IPS-15b (cell line): Measurements from ENCODE around the gene KISS1R.

Source experiments
- H3K27me3 ChIP-seq: one replicate; pipeline ENCODE4 v1.6.1; 2013; ENCODE audit warnings: low read length; ENCODE audit not compliant: control insufficient read depth, insufficient read depth
- H3K36me3 ChIP-seq: one replicate; pipeline ENCODE4 v1.6.1; 2013; ENCODE audit warnings: low read length; ENCODE audit not compliant: control insufficient read depth, insufficient read depth
- H3K4me1 ChIP-seq: one replicate; pipeline ENCODE4 v1.6.1; 2013; ENCODE audit warnings: mild to moderate bottlenecking, low read length; ENCODE audit not compliant: control insufficient read depth, insufficient read depth
- H3K4me3 ChIP-seq: one replicate; pipeline ENCODE4 v1.5.1; 2013; ENCODE audit warnings: low read depth, low read length
- H3K9ac ChIP-seq: one replicate; pipeline ENCODE4 v1.6.1; 2013; ENCODE audit warnings: low read depth, mild to moderate bottlenecking, low read length
- H3K9me3 ChIP-seq: one replicate; pipeline ENCODE4 v1.6.1; 2013; ENCODE audit warnings: mild to moderate bottlenecking, low read length; ENCODE audit not compliant: control insufficient read depth, insufficient read depth

The KISS1R gene

DNA sequence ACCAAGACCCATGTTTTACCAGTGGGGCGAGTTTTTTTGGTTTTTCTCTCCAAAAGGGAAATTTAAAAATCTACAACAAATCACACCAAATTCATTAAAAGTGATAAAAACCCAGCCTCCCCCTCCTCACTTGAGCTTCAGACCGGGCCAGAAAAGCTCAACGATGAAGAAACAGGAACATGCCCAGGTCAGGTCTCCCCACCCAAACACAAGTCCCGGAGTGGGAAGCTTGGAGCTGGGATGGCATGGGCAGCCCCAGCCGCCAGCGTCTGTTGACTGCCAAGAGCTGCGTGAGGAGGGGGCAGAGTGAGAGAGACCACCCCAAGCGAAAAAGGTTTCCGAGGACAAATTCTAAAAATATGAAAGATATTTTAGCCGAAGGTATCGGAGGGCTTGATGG, 20.1 kb upstream of the KISS1R start:
- no peaks in the 10 kb centered on the region for H3K9me3 ChIP-seq
- H3K9ac ChIP-seq, result no peak overlapping the region
- no peaks in the 10 kb centered on the region for H3K4me1 ChIP-seq
- peaks cover 25% of the 10 kb centered on the region for H3K36me3 ChIP-seq
- no peak overlapping the region for H3K4me3 ChIP-seq
- no peaks in the 10 kb centered on the region for H3K27me3 ChIP-seq

GRCh38 chr19:897442-898039, 19.6 kb upstream of the KISS1R start:
- H3K27me3 ChIP-seq, result no peaks in the 10 kb centered on the region
- H3K9ac ChIP-seq, result no peak overlapping the region
- no peaks in the 10 kb centered on the region for H3K4me1 ChIP-seq
- peaks cover 25% of the 10 kb centered on the region for H3K36me3 ChIP-seq
- no peaks in the 10 kb centered on the region for H3K9me3 ChIP-seq
- no peak overlapping the region for H3K4me3 ChIP-seq

DNA sequence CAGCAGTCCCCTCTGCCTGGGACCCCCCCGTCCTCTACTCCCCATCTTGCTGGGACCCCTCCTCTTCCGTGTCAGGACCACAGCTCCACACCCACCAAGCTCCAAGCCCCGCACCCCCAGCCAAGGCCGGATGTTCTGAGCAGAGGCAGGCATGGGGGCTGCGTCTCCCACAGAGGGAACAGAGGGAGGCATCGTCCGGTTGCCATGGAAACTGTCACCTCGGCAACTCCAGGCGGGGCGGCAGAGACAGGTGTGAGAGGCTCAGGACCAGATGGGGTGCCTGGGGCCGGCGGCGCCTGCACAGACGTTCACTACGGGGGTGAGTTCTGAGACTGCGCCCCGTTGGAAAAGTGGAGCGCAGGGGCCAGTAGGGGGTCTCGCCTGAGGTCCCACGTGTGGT, 18.5 kb upstream of the KISS1R start:
- no peaks in the 10 kb centered on the region for H3K4me1 ChIP-seq
- H3K36me3 ChIP-seq, result peaks cover 25% of the 10 kb centered on the region
- no peak overlapping the region for H3K4me3 ChIP-seq
- H3K9me3 ChIP-seq, result no peaks in the 10 kb centered on the region
- H3K27me3 ChIP-seq, result no peaks in the 10 kb centered on the region
- no peak overlapping the region for H3K9ac ChIP-seq

DNA sequence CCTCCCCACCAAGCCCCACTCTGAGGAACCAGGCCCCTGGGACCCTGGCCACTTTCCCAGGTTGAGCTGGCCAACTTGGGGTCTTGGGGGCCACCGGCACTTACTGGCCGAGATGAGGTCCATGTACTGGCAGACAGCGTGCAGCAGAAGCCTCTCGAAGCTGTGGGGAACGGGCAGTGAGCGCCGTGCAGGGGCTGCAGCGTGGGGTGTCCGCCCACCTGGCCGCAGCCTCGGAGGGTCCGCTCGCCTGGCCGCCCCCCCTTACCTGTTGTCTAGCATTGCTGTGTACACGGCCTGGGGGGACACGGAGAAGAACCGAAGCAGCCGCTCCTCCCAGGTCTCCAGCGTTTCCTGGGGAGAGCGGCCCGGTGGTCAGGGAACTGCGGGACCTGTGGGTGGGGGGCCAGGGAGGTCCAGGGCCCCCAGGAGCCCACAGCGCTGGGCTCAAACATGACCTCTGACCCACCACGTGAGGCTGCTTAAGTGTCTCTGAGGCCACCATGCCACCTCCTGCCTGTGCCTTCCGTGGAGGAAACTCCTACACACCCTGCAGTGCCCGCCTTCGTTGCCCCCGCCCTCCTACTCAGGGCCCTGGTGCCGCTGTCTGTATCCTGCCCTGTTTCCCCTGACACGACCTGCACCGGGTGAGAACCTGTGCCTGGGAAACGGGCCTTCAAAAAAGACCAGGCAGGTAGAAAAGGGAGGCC, 17.6 kb upstream of the KISS1R start:
- no peaks in the 10 kb centered on the region for H3K9me3 ChIP-seq
- H3K9ac ChIP-seq, result no peak overlapping the region
- H3K27me3 ChIP-seq, result no peaks in the 10 kb centered on the region
- no peak overlapping the region for H3K4me3 ChIP-seq
- H3K4me1 ChIP-seq, result no peaks in the 10 kb centered on the region
- peaks cover 25% of the 10 kb centered on the region for H3K36me3 ChIP-seq

- H3K9me3 ChIP-seq, result no peaks in the 10 kb centered on the region
- H3K36me3 ChIP-seq, result peaks cover 25% of the 10 kb centered on the region
- no peak overlapping the region for H3K9ac ChIP-seq
- no peak overlapping the region for H3K4me3 ChIP-seq
- H3K4me1 ChIP-seq, result no peaks in the 10 kb centered on the region
- no peaks in the 10 kb centered on the region for H3K27me3 ChIP-seq
Measured at GRCh38 chr19:900043-900301, 17.2 kb upstream of the KISS1R start.

DNA sequence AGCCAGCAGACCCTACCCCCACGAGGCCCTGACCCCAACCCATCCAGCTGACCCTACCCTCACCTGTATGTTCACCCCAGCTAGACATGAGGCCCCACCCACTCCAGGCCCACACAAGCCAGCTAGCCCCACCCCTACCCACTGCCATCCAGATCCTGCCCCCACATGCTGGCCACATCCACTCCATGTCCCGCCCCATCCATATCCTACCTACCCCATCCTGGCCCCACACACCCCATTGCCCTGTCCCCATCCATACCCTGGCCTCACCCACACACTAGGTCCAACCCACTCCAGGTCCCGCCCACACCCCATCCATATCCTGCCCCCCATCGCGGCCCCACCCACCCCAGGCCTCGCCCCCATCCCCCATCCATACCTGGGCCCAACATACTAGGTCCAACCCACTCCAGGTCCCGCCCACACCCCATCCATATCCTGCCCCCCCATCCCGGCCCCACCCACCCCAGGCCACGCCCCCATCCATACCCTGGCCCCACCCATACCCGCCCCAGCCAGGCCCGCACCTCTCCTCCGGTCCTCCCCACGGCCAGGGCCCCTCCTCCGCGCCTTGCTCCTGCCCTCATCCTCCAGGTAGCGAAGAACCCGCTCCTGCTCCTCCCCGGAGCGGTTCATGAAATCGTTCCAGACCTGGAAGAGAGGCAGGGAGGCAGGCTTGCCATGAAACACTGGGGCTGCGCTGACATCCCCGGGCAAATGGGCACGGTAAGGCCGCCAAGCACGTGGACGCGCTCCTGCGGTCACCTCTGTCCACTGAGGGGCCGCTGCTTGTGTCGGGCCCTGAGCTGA, 16.6 kb upstream of the KISS1R start:
- no peak overlapping the region for H3K4me3 ChIP-seq
- no peaks in the 10 kb centered on the region for H3K9me3 ChIP-seq
- no peak overlapping the region for H3K9ac ChIP-seq
- no peaks in the 10 kb centered on the region for H3K27me3 ChIP-seq
- H3K4me1 ChIP-seq, result no peaks in the 10 kb centered on the region
- peaks cover 25% of the 10 kb centered on the region for H3K36me3 ChIP-seq

GRCh38 chr19:901216-902092, 15.7 kb upstream of the KISS1R start:
- Histone ChIP-seq H3K4me3 (no peak overlapping the region), H3K27me3 (no peaks in the 10 kb centered on the region), H3K4me1 (no peaks in the 10 kb centered on the region), H3K9me3 (no peaks in the 10 kb centered on the region), H3K36me3 (peaks cover 22% of the 10 kb centered on the region), H3K9ac (no peak overlapping the region)

DNA sequence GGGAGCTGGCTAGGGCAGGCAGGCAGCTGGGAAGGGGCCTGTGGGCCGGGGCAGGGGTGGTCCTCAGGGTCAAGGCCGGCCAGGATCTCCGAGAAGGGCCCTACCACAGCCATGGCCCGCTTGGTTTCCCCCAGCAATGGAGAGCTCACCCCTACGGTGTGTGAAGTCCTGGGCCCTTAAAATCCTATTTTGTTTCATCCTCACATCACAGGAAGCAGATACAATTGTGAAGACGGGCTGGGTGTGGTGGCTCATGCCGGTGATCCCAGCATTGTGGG, 15.1 kb upstream of the KISS1R start:
- H3K27me3 ChIP-seq, result no peaks in the 10 kb centered on the region
- H3K4me3 ChIP-seq, result no peak overlapping the region
- H3K9me3 ChIP-seq, result no peaks in the 10 kb centered on the region
- H3K4me1 ChIP-seq, result no peaks in the 10 kb centered on the region
- no peak overlapping the region for H3K9ac ChIP-seq
- peaks cover 19% of the 10 kb centered on the region for H3K36me3 ChIP-seq

DNA sequence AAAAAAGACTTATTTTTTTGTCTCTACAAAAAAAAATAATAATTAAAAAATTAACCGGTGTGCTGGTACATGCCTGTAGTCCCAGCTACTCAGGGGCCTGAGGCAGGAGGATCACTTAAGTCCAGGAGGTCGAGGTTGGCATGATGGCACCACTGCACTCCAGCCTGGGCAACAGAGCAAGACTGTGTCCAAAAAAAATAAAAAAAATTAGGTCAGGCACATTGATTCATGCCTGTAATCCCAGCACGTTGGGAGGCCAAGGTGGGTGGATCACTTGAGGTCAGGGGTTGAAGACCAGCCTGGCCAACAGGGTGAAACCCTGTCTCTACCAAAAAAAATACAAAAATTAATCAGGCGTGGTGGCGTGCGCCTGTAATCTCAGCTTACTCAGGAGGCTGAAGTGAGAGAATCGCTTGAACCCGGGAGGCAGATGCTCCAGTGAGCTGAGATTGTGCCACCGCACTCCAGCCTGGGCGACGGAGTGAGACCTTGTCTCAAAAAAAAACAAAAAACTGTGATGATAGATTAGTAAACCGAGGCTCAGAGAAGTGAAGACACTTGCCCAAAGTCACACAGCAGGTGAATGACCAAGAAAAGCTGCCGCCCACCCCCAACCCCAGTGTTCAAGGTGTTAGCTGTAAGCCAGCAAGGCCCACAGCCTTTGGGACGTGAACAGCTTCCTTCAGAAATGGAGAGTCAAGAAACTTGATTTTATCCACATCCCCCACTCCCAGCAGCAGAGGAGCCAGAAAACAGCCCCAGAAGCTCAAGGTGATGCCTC, 14.5 kb upstream of the KISS1R start:
- H3K4me3 ChIP-seq, result no peak overlapping the region
- no peaks in the 10 kb centered on the region for H3K4me1 ChIP-seq
- H3K36me3 ChIP-seq, result peaks cover 17% of the 10 kb centered on the region
- H3K27me3 ChIP-seq, result no peaks in the 10 kb centered on the region
- no peak overlapping the region for H3K9ac ChIP-seq
- no peaks in the 10 kb centered on the region for H3K9me3 ChIP-seq

DNA sequence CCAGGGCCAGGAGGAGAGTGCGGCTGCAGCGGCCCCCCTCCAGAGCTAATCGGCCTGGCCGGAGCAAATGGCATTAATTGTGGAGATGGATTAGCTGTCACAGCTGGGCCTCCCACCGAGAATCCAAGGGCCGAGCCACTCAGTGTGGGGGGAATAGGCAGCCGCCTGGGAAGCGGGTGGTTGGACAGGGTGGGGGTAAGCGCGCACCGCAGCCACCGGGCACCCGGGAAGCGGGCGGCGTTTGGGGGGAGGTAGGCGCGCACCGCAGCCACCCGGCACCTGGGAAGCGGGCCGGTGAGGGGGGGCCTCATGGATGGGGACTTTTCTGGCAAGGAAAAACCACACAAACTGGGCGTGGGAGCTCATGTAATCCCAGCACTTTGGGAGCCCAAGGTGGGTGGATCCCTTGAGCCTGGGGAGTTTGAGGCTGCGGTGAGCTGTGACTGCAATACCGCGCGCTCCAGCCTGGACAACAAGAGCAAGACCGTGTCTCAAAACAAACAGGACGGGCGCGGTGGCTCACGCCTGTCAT, 13.8 kb upstream of the KISS1R start:
- no peaks in the 10 kb centered on the region for H3K4me1 ChIP-seq

GRCh38 chr19:904545-904944, 12.6 kb upstream of the KISS1R start:
- Histone ChIP-seq H3K4me1 (peaks cover 2% of the 10 kb centered on the region), H3K9me3 (no peaks in the 10 kb centered on the region), H3K36me3 (peaks cover 11% of the 10 kb centered on the region), H3K4me3 (no peak overlapping the region), H3K27me3 (no peaks in the 10 kb centered on the region), H3K9ac (no peak overlapping the region)

More for the DNA sequence above, 13.8 kb upstream of the KISS1R start:
- H3K9ac ChIP-seq, result no peak overlapping the region
- H3K36me3 ChIP-seq, result peaks cover 16% of the 10 kb centered on the region
- H3K4me3 ChIP-seq, result no peak overlapping the region
- no peaks in the 10 kb centered on the region for H3K27me3 ChIP-seq
- H3K9me3 ChIP-seq, result no peaks in the 10 kb centered on the region
